Ishikawa (cell line): ENCODE results near the gene SF3B3.

ENCODE experiments used
- CEBPB ChIP-seq: IDR thresholded peaks from 2 replicates; pipeline ENCODE4 v1.6.1; 2012
- CREB1 ChIP-seq: IDR thresholded peaks from 2 replicates; pipeline ENCODE4 v1.6.1; 2012; ENCODE audit warnings: low read depth
- EGR1 ChIP-seq: IDR thresholded peaks from 2 replicates; pipeline ENCODE4 v1.6.1; 2012
- EP300 ChIP-seq: IDR thresholded peaks from 2 replicates; pipeline ENCODE4 v1.6.1; 2012; ENCODE audit warnings: borderline replicate concordance
- FOXM1 ChIP-seq: IDR thresholded peaks from 2 replicates; pipeline ENCODE4 v1.6.1; 2012; ENCODE audit warnings: low read depth, borderline replicate concordance
- MAX ChIP-seq: IDR thresholded peaks from 2 replicates; pipeline ENCODE4 v1.6.1; 2012
- NFIC ChIP-seq: IDR thresholded peaks from 2 replicates; pipeline ENCODE4 v1.6.1; 2012
- RAD21 ChIP-seq: IDR thresholded peaks from 2 replicates; pipeline ENCODE4 v1.6.1; 2012; ENCODE audit warnings: low read depth
- TAF1 ChIP-seq: IDR thresholded peaks from 2 replicates; pipeline ENCODE4 v1.6.1; 2012; ENCODE audit warnings: low read depth, mild to moderate bottlenecking
- TCF12 ChIP-seq: IDR thresholded peaks from 2 replicates; pipeline ENCODE4 v1.6.1; 2012; ENCODE audit warnings: low read depth
- TEAD4 ChIP-seq: IDR thresholded peaks from 2 replicates; pipeline ENCODE4 v1.6.1; 2012
- USF1 ChIP-seq: IDR thresholded peaks from 2 replicates; pipeline ENCODE4 v1.6.1; 2012
- YY1 ChIP-seq: IDR thresholded peaks from 2 replicates; pipeline ENCODE4 v1.6.1; 2012; ENCODE audit warnings: low read depth
- ZBTB7A ChIP-seq: IDR thresholded peaks from 2 replicates; pipeline ENCODE4 v1.6.1; 2012; ENCODE audit warnings: low read depth
- TF ChIP-seq, protein P1 (sequence below): IDR thresholded peaks from 2 replicates; pipeline ENCODE4 v1.6.1; 2012; ENCODE audit warnings: low read depth, mild to moderate bottlenecking

SF3B3 gene

GRCh38 chr16:70476272-70477020 is 47.2 kb upstream of the SF3B3 start:
- TF ChIP-seq RAD21, result peak; percentile 10; the same call in 1 of the 2 replicates
- peak; percentile 76 for TF ChIP-seq NFIC
- TF ChIP-seq, protein P1, sequence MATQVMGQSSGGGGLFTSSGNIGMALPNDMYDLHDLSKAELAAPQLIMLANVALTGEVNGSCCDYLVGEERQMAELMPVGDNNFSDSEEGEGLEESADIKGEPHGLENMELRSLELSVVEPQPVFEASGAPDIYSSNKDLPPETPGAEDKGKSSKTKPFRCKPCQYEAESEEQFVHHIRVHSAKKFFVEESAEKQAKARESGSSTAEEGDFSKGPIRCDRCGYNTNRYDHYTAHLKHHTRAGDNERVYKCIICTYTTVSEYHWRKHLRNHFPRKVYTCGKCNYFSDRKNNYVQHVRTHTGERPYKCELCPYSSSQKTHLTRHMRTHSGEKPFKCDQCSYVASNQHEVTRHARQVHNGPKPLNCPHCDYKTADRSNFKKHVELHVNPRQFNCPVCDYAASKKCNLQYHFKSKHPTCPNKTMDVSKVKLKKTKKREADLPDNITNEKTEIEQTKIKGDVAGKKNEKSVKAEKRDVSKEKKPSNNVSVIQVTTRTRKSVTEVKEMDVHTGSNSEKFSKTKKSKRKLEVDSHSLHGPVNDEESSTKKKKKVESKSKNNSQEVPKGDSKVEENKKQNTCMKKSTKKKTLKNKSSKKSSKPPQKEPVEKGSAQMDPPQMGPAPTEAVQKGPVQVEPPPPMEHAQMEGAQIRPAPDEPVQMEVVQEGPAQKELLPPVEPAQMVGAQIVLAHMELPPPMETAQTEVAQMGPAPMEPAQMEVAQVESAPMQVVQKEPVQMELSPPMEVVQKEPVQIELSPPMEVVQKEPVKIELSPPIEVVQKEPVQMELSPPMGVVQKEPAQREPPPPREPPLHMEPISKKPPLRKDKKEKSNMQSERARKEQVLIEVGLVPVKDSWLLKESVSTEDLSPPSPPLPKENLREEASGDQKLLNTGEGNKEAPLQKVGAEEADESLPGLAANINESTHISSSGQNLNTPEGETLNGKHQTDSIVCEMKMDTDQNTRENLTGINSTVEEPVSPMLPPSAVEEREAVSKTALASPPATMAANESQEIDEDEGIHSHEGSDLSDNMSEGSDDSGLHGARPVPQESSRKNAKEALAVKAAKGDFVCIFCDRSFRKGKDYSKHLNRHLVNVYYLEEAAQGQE, result no peak
- TF ChIP-seq TCF12, result peak; percentile 67; the same call in 1 of the 2 replicates
- TF ChIP-seq MAX, result peak; percentile 26
- peak; percentile 24; the same call in 1 of the 2 replicates for TF ChIP-seq USF1
- TF ChIP-seq YY1, result no peak
- no peak for TF ChIP-seq TAF1
- peak; percentile 87 for TF ChIP-seq TEAD4

- no peak for TF ChIP-seq TEAD4
- no peak for TF ChIP-seq USF1
- TF ChIP-seq TCF12, result no peak
- no peak for TF ChIP-seq RAD21
- no peak for TF ChIP-seq EP300
Measured at GRCh38 chr16:70478169-70478568, 45.4 kb upstream of the SF3B3 start.

DNA sequence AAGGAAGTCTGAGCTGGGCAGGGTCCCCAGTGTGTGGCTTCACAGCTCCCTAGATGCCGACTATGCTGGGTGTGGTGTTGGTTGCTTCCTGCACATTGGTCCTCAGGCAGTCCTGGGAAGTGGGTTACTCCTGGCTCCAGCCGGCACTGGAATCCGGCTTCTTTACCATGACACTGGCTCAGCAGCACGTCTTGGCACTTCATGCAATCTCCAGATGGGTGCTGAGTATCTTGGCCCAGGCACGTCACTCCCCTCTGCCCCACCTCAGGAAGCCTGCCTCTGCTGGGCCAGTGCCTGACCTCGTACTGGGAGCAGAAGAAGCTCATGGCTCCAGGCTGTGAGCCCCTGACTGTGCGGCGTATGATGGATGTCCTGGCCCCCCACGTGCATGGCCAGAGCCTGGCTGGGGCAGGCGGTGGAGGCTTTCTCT is 44.7 kb upstream of the SF3B3 start:
- TF ChIP-seq EP300, result no peak

DNA sequence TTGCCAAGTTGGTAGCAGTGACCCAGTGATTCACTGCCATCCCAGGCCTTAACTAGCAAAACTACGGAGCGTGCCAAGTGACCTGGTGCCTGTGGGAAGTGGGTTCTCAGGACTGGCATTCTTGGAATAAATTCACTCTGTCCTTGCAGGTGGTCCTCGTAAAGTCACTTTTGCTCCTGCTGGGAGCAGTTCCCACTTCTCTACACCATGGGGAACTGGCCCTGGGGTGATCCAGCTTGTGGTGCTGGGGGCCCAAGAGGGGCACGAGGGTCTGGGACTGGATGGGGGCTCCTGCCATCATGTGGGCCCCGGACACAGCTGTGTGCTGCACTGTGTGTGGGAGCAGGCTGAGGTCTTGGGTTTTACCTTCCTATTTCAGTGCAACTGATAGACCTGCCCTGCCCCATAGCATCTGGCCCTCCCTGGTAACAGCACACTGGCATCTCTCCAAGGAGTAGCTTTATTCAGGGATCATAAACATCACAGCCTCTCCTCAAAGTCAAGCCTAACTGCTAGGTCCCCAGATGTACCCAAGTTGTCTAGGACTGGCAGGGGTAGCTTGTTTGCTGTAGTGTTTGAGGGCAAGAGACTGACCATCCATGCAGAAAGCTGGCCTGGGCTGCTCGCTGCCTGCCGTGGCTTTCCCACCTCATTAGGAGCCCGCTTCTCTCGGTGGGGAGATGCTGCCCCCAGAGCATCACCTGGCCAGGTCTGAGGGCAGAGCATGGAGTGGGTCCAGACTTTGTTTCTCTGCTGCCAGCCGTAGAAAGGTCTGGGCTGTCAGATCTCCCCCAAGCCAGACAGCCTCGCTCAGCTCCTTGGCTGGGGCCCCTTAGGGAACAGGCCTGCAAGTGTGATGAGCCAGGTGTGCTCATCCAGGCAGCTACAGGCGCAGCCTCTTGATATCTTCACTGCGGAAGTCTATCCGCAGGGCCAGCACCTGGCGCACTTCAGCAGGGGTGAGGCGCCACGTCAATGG is 43.2 kb upstream of the SF3B3 start:
- TF ChIP-seq NFIC (no peak), CEBPB (no peak), EGR1 (no peak), EP300 (no peak), ZBTB7A (no peak), USF1 (no peak)

- TF ChIP-seq ZBTB7A, result no peak
- no peak for TF ChIP-seq RAD21
- no peak for TF ChIP-seq FOXM1
- no peak for TF ChIP-seq USF1
- no peak for TF ChIP-seq CREB1
- TF ChIP-seq, protein P1, result no peak
- TF ChIP-seq MAX, result no peak
- no peak for TF ChIP-seq TAF1
Measured at GRCh38 chr16:70481929-70482536, 41.6 kb upstream of the SF3B3 start.
